ENCODE results near the gene CORO2B. TPM values are rescaled to one million over a fixed set of nuclear protein-coding genes. Genes with fewer than 3 reads are reported as not detected.

The CORO2B gene
- total and polyA plus RNA-seq, 9 of the 15 experiments (the other 6 are each of a cell fraction or from before 2014, with no cell fraction given), result not detected

DNA sequence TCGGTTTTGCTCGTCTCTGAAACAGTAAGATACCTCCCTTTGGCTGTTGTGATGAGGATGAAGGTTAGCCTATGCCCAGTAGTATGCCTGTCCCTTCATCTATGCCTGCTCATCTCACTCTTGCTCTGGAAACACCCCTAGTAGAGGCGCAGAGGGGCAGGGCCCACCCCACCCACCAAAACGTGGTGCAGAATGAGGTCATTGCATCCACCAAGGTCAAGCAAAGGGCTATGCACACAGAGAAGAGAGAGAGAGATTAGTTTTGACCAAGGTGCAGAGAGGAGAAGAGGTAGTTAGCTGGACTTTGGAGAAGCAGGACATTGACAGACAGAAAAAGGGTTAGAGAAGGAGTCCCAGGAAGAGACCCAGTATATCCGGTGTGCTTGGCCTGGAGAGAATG lies 119.9 kb downstream of the CORO2B start (continued):
- TF ChIP-seq HIVEP1 (CRISPR knock-in tag; IDR thresholded peaks at IDR 0.05) (no peak), KAT7 (CRISPR knock-in tag; IDR thresholded peaks at IDR 0.05; ENCODE audit: borderline replicate concordance) (no peak), ASH1L (IDR thresholded peaks at IDR 0.05; ENCODE audit: borderline replicate concordance, low read depth, partially characterized antibody) (no peak)
- TF ChIP-seq, protein P1, sequence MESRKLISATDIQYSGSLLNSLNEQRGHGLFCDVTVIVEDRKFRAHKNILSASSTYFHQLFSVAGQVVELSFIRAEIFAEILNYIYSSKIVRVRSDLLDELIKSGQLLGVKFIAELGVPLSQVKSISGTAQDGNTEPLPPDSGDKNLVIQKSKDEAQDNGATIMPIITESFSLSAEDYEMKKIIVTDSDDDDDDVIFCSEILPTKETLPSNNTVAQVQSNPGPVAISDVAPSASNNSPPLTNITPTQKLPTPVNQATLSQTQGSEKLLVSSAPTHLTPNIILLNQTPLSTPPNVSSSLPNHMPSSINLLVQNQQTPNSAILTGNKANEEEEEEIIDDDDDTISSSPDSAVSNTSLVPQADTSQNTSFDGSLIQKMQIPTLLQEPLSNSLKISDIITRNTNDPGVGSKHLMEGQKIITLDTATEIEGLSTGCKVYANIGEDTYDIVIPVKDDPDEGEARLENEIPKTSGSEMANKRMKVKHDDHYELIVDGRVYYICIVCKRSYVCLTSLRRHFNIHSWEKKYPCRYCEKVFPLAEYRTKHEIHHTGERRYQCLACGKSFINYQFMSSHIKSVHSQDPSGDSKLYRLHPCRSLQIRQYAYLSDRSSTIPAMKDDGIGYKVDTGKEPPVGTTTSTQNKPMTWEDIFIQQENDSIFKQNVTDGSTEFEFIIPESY (CRISPR knock-in tag; IDR thresholded peaks at IDR 0.05), result no peak

DNA sequence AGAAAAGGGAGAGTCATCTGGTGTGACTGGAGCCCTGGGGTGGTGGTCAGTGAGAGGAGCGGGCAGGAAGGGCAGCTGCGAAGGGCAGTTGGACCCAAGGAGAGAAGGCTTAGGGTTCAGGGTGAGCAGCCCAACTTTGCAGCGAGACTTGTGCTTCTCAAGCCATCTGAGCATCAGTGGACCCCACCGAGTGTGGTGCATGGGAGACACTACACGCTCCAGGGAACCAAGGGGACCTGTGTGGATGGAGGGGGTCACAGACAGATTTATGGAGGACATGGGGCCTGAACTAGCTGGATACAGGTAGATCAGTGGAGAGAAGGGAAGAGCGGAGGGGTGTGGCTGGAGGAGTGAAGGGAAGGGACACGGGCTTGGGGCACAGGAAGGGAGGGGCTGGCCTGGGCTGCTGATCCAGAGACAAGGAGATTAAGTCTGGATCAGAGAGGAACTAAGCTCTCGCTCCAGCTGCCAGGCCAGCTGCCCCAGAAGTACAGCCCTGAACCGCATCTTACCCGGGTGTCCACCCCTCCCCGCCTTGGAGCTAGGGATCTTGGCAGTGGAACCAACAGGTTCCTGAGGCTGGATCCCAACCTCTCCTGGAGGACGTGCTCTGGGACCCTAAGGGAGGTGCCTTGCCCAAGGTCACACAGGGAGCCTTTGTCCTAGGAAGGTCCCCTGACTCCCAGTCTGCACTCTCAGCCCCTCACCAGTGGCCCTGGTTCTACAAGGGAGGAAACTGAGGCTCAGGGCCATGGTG lies 120.5 kb downstream of the CORO2B start:
- ChIA-PET CTCF (ENCODE audit: low intra/inter-chr PET ratio) (no interaction called here), POLR2A (interaction anchor here (0.7 to 0.9 kb wide), 2 partner anchors 30 to 461 kb away, joined by 3 to 4 read pairs; partner anchors contain the start of gene GLCE)
- Histone ChIP-seq H3K36me3 (ENCODE audit: control insufficient read depth, insufficient read depth, low read length) (no peaks in the 10 kb centered on the region), H3K27me3 (ENCODE audit: control insufficient read depth in 2 of 2, insufficient read depth in 2 of 2, low read length in 2 of 2) (peaks cover 2 to 44% of the 10 kb centered on the region in 2 experiments; a peak in 3 of 5 replicates), H3K4me1 (replicated peaks in 1 of 2; ENCODE audit: control insufficient read depth in 2 of 2, insufficient read depth in 2 of 2, low read length in 2 of 2) (no peaks in the 10 kb centered on the region; a peak in 2 of 5 replicates), H3K9me3 (replicated peaks; ENCODE audit: control insufficient read depth, insufficient read depth, low read depth, low read length) (no peaks in the 10 kb centered on the region), H3K4me2 (ENCODE audit: insufficient read depth, low read length) (no peak overlapping the region), H3K27ac (ENCODE audit: extremely low read depth, low read depth, low read length) (no peak overlapping the region), H3K79me2 (ENCODE audit: control insufficient read depth, insufficient read depth, low read length) (no peaks in the 10 kb centered on the region), H2AFZ (ENCODE audit: low read depth, low read length) (no peak overlapping the region), H3K4me3 (no peak overlapping the region), H3K9ac (ENCODE audit: insufficient read depth in 1 of 2, low read depth in 2 of 2, low read length in 2 of 2) (no peak overlapping the region), H3K9me1 (ENCODE audit: control insufficient read depth, insufficient read depth, low read length) (no peaks in the 10 kb centered on the region), H4K20me1 (replicated peaks; ENCODE audit: control insufficient read depth, insufficient read depth, low read length) (no peaks in the 10 kb centered on the region; the same call in 1 of the 2 replicates)
- intact Hi-C loops (cut with micrococcal nuclease), result no loop called here
- DNase-seq (ENCODE audit: extremely low read depth in 1 of 4, low spot score in 3 of 4) (peak in 1 of 4 experiments; percentile 18), ATAC-seq (no peak), FAIRE-seq (no peak)
- no peak for TF ChIP-seq ZNF778 (CRISPR knock-in tag; IDR thresholded peaks at IDR 0.05)
- WGBS (ENCODE audit: insufficient coverage, low coverage, missing lambda C conversion rate), result 2% methylated on average over 9 of the region's 12 CpGs
- in situ Hi-C loops (cut with MboI), result no loop called here
- BruUV-seq (replicated peaks), result no TSS peak

All from K562 (cell line).